HepG2 (cell line): Measurements from ENCODE around the gene SKIC2. TPM values are rescaled to one million over a fixed set of nuclear protein-coding genes. Genes with fewer than 3 reads are reported as not detected.

Experiments
- ARNT2 ChIP-seq: sonication (generic); formaldehyde crosslinking; IDR thresholded peaks from 2 replicates; pipeline ENCODE4 v1.8.0; 2022; ENCODE audit warnings: mild to moderate bottlenecking, low read depth, missing genetic modification reagents, moderate library complexity
- GATA4 ChIP-seq: sonication (generic); IDR thresholded peaks from 2 replicates; pipeline ENCODE4 v1.6.1; 2016; ENCODE audit warnings: antibody characterized with exemption, low read depth, borderline replicate concordance
- GTF2F1 ChIP-seq: fragments of 150-350 bp; IDR thresholded peaks from 2 replicates; pipeline ENCODE4 v1.6.1; 2014; ENCODE audit warnings: low read length
- NFATC3 ChIP-seq: sonication (generic); formaldehyde crosslinking; IDR thresholded peaks from 2 replicates; pipeline ENCODE4 v1.5.1; 2020; ENCODE audit warnings: mild to moderate bottlenecking, missing genetic modification reagents
- NFIB ChIP-seq: sonication (generic); formaldehyde crosslinking; IDR thresholded peaks from 2 replicates; pipeline ENCODE4 v1.9.0; 2021; ENCODE audit warnings: missing genetic modification reagents, mild to moderate bottlenecking, borderline replicate concordance
- NFYB ChIP-seq: sonication (generic); formaldehyde crosslinking; IDR thresholded peaks from 2 replicates; pipeline ENCODE4 v1.4.0; 2020; ENCODE audit warnings: missing genetic modification reagents
- POLR2AphosphoS5 ChIP-seq: IDR thresholded peaks from 2 replicates; pipeline ENCODE4 v1.6.1; 2012; ENCODE audit warnings: low read depth, low read length
- PRDM4 ChIP-seq: sonication (generic); formaldehyde crosslinking; IDR thresholded peaks from 2 replicates; pipeline ENCODE4 v1.9.0; 2021; ENCODE audit warnings: missing genetic modification reagents, borderline replicate concordance
- RARA ChIP-seq: IDR thresholded peaks from 2 replicates; pipeline ENCODE4 v1.6.1; 2016; ENCODE audit warnings: missing genetic modification reagents, missing compliant biosample characterization
- REXO4 ChIP-seq: sonication (generic); formaldehyde crosslinking; IDR thresholded peaks from 2 replicates; pipeline ENCODE4 v1.8.0; 2022; ENCODE audit warnings: missing genetic modification reagents, mild to moderate bottlenecking, borderline replicate concordance
- RXRB ChIP-seq: IDR thresholded peaks from 2 replicates; pipeline ENCODE4 v1.6.1; 2016; ENCODE audit warnings: borderline replicate concordance, missing genetic modification reagents, missing compliant biosample characterization
- SAP130 ChIP-seq: IDR thresholded peaks from 2 replicates; pipeline ENCODE4 v1.6.1; 2016; ENCODE audit warnings: low read depth
- SMARCC2 ChIP-seq: fragments of 450-650 bp; IDR thresholded peaks from 2 replicates; pipeline ENCODE4 v1.6.1; 2017; ENCODE audit warnings: antibody characterized with exemption, mild to moderate bottlenecking
- SSRP1 ChIP-seq: IDR thresholded peaks from 2 replicates; pipeline ENCODE4 v1.6.1; 2016; ENCODE audit warnings: control low read depth
- TRIM24 ChIP-seq: sonication (generic); formaldehyde crosslinking; IDR thresholded peaks from 2 replicates; pipeline ENCODE4 v1.8.0; 2022; ENCODE audit warnings: mild to moderate bottlenecking, missing genetic modification reagents
- ZNF33B ChIP-seq: sonication (generic); formaldehyde crosslinking; IDR thresholded peaks from 2 replicates; pipeline ENCODE4 v1.5.1; 2020; ENCODE audit warnings: mild to moderate bottlenecking, missing genetic modification reagents
- ZNF557 ChIP-seq: sonication (generic); formaldehyde crosslinking; IDR thresholded peaks from 2 replicates; pipeline ENCODE4 v1.4.0; 2020; ENCODE audit warnings: missing genetic modification reagents
- ZNF574 ChIP-seq: sonication (generic); formaldehyde crosslinking; IDR thresholded peaks from 2 replicates; pipeline ENCODE4 v1.4.0; 2020; ENCODE audit warnings: missing genetic modification reagents
- ZNF678 ChIP-seq: sonication (generic); formaldehyde crosslinking; IDR thresholded peaks from 2 replicates; pipeline ENCODE4 v1.4.0; 2020; ENCODE audit warnings: mild to moderate bottlenecking, missing genetic modification reagents
- ZNF704 ChIP-seq: sonication (generic); formaldehyde crosslinking; IDR thresholded peaks from 2 replicates; pipeline ENCODE4 v1.8.1; 2023; ENCODE audit warnings: mild to moderate bottlenecking, inconsistent platforms, moderate library complexity, missing genetic modification reagents, borderline replicate concordance
- ZNF773 ChIP-seq: sonication (generic); formaldehyde crosslinking; IDR thresholded peaks from 2 replicates; pipeline ENCODE4 v1.4.0; 2020; ENCODE audit warnings: missing genetic modification reagents, borderline replicate concordance
- ZXDC ChIP-seq: sonication (generic); formaldehyde crosslinking; IDR thresholded peaks from 2 replicates; pipeline ENCODE4 v1.5.0; 2020; ENCODE audit warnings: mild to moderate bottlenecking, missing genetic modification reagents
- polyA plus RNA-seq, 8 experiments: library from polyadenylated mRNA; depleted of rRNA in 3 of 8; stranded (reverse) in 7 of 8; unstranded in 1 of 8; fragments of >200 nt; fragmentation: Illumina TruSeq in 4 of 8; extraction: Trizol in 4 of 8; gene quantifications; 2 replicates each; pipeline versions ENCODE4 v1.2.1 to v1.2.3, GENCODE V29; 2011 to 2016; ENCODE audit warnings: low read depth in 4 of 8, missing spikeins in 1 of 8, mixed read lengths in 1 of 8; ENCODE audit not compliant: insufficient read depth in 1 of 8
- total RNA-seq, 5 experiments: library from RNA; depleted of rRNA; stranded (reverse); fragments of >200 nt; fragmentation: Illumina TruSeq; extraction: Trizol; gene quantifications; 2 replicates each; pipeline ENCODE4 v1.2.3, GENCODE V29; 2016; ENCODE audit warnings: low read depth in 1 of 5

SKIC2 gene
- total and polyA plus RNA-seq, 2 of the 13 experiments (the other 11 are each of a cell fraction or from before 2014, with no cell fraction given), result 67.1 to 68.4 TPM

- TF ChIP-seq ZNF704 (CRISPR knock-in tag) (peak; percentile 84; the same call in 1 of the 2 replicates), SSRP1 (CRISPR knock-in tag) (no peak; the same call in 1 of the 2 replicates), ZNF678 (no peak), GTF2F1 (no peak), RARA (CRISPR knock-in tag) (no peak), NFYB (peak; percentile 81), RXRB (peak; percentile 48), ZNF773 (CRISPR knock-in tag) (no peak; the same call in 1 of the 2 replicates), ZNF33B (CRISPR knock-in tag) (no peak; the same call in 1 of the 2 replicates), SMARCC2 (peak; percentile 85; the same call in 1 of the 2 replicates), ARNT2 (CRISPR knock-in tag) (peak; percentile 61), TRIM24 (no peak), ZXDC (CRISPR knock-in tag) (peak; percentile 69), POLR2AphosphoS5 (peak; percentile 33; the same call in 1 of the 2 replicates), ZNF557 (CRISPR knock-in tag) (0 out of 2 replicates have a peak, but pooled peaks have one; percentile 65), NFIB (no peak), SAP130 (peak; percentile 98), PRDM4 (CRISPR knock-in tag) (no peak), ZNF574 (CRISPR knock-in tag) (peak; percentile 90), NFATC3 (CRISPR knock-in tag) (peak; percentile 8; the same call in 1 of the 2 replicates), REXO4 (no peak; the same call in 1 of the 2 replicates), GATA4 (peak; percentile 45)
Observed at GRCh38 chr6:31971993-31972708, 13.2 kb downstream of the SKIC2 start, which contains the start of gene DXO (continued).
